Lung microvascular endothelial cell (primary cell): Measurements from ENCODE around the gene AGTR1. TPM values are rescaled to one million over a fixed set of nuclear protein-coding genes. Genes with fewer than 3 reads are reported as not detected.
A peak's percentile ranks its signal among the peaks of the same experiment; 100 is the strongest.

Experiments
- DNase-seq, 2 donors: peaks; one replicate each; pipeline versions ENCODE4 v3.0.0 to v3.0.0-alpha.2; 2010; ENCODE audit warnings: low read depth in 2 of 2
- total RNA-seq: library from RNA; depleted of rRNA; stranded (reverse); fragments of >200 nt; gene quantifications from 2 replicates; pipeline ENCODE4 v1.2.1, GENCODE V29; 2014

The AGTR1 gene
- total RNA-seq, result not detected in 2 replicates

DNA sequence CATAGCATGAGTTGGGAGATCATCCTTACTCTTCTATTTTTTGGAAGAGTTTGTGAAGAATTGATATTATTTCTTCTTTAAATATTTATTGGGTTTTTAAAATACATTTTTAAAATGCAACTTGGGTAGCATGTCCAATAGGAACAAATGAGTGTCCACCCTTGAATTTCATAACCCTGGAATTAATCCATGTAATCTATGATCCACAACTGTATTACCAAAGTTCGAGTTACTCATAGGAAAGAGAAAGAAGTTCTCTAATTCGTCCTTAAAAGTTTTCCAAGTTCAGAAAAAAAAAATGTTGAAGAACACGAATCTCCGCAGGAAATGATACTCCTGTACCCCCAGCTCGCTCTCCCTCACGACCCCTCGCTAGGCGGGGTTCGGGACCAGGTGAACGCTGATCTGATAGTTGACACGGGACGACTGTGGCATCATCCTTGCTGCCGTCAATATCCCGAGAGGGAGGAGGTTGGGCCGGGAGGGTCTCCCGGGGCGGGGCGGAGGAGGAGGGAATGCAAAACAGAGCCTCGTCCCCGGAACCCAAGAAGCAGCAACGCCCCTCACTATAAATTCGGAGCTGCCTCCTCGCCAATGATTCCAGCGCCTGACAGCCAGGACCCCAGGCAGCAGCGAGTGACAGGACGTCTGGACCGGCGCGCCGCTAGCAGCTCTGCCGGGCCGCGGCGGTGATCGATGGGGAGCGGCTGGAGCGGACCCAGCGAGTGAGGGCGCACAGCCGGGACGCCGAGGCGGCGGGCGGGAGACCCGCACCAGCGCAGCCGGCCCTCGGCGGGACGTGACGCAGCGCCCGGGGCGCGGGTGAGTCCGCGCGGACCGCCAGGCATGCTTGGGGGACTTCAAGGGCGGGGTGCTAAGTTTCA is at the start of gene AGTR1:
Gene AGTR1 (plus strand): TSS at position 598 of the 884 bp plus-strand sequence. CDS start 43,133 bp downstream, outside the sequence.
- peak in 1 of 2 donors; percentile 3 for DNase-seq

DNA sequence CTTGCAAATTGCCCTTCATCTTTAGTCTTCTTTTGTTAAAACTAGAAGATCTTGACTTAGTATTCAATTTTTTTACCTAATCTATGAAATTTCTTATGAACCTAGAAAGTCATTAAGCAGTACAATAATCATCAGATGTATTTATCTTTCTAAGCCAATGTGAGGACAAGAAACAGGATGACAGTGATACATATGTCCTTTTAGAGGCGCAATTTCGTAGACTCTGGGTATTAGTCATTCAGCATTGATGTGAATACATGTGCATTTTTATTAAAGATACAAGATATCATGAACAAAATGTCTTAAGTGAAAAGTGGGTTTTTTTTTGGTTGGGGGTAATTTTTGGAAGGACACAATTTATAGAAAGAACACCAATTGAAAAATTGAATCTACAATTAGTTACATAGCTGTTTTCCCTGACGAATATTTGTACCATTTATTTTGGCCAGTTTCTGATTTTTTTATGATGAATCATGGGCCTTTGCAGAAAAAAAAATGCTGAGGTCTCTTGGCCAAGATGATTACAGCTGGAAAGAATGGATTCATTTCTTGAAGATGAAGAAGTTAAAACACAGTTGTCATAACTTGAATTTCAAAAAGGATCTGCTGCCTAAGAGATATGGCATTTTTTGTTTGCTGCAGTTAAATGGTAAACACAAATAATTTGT is 48.9 kb upstream of the AGTR1 start:
- peak in 1 of 2 donors; percentile 54 for DNase-seq

DNA sequence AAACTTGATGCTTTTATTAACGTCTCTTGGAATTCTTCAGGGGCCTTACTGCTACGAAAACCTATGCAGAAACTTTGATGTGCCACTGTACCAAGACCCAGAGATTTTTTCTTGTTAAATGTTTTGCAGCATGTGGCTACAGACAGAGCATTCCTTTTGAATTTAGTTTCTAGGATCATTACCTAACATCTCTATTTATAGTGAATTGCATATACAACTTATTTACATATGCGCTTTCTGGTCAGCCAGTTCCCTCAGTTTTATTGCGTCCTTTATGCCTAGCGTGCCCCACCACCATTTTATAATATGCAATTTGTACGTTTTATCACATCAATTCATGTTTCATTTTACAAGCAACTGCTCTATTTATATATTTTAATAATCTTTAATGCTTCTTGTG is 46.2 kb upstream of the AGTR1 start:
- DNase-seq, result no peak

DNA sequence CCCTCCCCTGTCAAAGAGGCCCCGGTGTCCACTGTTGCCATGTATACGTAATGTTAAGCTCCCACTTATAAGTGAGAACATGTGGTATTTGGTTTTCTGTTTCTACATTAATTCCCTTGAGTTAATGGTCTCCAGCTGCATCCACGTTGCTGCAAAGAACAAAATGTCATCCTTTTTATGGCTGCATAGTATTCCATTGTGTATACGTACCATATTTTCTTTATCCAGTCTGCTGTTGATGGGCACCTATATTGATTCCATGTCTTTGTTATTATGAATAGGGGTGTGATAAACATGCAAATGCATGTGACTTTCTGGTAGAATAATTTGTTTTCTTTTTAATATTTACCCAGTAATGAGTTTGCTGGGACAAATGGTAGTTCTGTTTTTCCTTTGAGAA is 43.3 kb upstream of the AGTR1 start:
- no peak for DNase-seq

DNA sequence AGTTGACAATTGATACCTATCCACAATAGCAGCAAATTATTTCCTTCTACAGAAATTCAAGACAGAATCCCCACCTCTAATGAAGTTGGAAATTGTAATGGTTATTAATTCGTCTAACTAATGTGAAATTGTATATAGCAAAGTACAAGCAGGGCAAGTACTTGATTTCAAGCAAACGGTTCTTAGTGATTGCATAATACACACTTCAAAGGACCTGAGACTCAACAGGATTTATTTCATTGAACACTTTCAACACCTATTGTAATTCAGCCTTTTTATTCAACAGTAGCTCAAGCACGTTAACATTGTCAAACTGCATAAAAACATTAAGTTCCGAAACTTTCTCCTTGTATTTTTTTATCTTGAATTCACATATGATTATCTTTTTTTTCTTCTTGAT is 40.2 kb upstream of the AGTR1 start:
- DNase-seq, result no peak

DNA sequence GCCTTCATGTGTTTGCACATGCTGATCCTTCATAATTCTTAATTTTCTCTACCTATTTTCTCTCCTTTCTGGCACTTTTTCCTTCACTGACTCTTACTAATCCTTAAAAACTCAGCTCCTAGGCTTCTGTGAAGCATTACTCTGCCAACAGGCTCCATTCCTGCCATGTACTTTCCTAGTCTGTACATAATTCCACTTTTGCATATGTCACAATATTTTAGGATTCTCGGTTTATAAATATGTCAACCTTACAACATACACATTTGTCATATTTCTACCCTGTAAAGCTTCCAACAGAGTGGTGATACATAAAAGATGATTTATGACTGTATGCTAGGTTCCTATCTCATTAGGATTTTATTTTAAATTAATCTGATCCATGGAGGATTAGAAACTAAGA is 38.2 kb upstream of the AGTR1 start:
- no peak for DNase-seq

DNA sequence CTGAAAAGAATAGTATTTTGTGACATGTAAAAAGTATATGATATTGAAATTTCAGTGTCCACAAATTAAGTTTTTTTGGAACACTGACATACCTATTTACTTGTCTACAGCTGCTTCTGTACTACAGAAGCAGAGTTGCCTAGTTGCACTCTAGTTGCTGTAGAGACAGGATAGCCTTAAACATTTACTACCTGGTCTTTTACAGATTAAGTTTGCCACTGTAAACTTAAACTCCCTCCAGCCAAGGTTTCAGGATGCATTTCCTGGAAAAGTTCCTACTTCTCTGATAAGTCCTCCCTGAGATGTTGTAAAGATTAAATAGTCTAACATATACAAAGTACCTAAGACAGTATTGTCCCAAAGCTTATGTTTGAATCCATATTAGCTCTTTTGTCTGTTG is 17.4 kb upstream of the AGTR1 start:
- no peak for DNase-seq

DNA sequence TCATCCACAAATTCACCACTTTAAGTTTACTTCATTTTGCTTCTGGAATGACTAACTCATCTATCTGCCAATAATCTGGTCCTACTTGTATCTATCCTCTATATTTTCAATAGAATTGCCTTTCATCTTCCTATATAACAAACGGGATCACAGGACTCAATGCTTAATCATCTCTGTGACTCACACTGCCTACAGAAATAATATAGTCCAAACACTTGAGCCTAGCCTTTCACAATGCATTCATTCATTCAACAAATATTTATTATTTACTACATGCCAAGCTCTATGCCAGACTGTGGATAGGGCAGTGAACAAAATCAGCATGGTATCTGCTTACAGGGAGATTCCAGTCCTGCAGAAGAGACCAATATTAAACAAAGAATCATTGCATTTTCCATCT is 16.6 kb upstream of the AGTR1 start:
- DNase-seq, result no peak

DNA sequence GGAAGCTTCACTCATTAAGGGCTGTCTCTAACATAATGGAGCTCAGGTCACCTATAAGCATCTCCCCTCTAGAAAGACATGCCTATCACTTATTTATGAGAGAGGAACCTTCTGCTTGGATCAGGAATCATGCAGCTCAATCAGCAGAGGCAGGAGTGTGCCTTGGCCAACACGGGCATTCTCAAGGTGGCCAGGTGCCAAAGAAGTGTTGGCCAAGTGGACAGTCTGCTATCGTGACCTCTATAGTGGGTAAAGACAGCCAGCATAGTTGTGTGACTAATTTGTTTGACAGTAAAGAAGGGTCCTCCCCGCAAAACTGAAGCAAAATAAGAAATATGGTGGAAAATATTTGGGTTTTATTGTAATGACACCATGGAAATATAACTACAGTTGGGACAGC is 14.7 kb upstream of the AGTR1 start:
- DNase-seq, result no peak

DNA sequence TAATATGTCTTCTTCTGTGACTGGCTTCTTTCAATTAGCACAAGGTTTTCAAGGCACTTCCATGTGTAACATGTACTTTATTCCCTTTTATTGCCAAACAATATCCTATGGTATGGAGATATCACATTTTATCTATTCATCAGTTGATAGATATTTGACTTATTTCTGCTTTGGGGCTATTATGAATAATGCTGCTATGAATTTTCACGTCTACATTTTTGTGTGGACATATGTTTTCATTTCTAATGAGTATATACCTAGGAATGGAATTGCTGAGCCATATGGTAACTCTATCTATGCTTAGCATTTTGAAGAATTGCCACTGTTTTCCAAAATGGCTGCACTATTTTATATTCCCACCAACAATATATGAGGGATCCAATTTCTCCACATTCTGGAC is 3.6 kb upstream of the AGTR1 start:
- no peak for DNase-seq

DNA sequence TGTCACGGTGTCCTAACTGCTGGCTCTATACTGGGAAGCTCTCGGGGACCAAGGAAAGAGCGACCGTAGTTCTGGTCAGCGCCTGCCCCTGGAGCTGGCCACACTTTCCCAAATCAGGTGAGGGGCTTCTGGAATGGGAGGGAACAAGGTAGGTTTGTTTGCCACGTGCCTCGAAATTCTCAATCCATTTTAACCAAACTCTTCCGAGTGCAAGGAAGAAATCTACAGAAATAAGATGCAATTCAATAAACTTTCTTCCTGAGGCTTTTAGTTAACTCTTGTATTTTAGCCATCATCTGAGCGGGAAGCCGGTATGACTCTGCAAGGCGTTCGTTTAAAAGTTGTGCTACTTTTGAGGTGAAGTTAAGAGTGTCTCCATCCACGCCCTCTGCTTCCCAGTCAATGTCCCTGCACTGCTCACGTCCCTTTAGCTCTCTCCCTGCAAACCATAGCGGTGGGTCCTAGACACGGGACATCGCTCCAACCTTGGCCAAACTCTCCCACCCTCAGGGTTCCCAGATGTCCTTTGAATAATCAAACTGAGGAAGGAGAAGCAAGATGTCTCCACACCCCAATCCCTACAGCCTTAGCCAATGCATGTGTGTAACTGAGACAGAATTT is 597 bp downstream of the AGTR1 start:
- no peak for DNase-seq

DNA sequence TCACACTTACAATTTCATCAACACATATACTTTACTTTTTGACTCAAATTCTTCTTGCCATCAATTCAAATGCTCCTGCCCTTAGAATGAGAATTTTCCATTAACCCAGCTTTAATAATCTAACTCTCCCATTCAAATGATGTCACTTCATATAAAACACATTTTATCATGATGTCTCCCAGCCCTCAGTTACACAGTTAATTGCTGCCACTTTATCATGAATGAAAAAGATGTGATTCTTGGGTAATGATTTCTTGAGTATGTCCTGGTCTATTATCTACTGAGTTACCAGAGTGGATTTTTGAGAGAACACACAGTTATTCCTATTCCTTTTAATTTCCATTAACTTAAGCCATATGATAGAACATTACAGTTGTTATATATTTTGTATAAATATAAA is 7.6 kb downstream of the AGTR1 start:
- no peak for DNase-seq

DNA sequence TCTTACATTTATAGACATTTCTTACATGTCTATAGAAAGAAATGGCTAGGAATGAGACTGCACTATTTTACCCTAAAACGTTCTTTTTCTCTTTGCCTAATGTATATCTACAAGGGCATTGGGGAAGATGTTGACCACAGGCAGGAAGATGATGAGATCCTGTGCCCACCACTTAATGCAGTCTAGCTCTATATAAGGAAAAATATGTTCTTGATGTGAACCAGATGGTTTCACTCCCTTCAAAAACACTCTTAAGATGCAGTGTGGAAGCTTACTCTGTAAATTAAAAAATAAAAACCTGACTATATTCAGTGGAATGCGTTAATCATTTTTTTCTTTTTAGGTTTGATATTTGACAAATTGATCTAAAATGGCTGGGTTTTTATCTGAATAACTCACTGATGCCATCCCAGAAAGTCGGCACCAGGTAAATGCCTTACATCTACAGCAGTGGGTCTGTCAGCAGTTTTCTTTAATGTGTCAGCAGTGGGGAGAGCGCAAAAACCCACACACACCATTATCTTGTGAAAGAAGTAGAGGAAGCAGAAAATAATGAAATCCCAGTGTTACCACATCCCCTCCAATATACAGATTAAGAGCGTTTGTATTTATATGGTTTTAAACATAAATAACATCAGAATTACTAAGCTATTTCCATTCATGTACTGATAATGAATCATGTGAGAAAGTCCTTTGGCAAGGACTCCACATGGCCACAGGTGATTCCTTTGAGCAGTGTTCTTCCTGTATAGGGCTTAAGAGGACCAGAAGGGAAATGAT is 10.1 kb downstream of the AGTR1 start:
- peak in 1 of 2 donors; percentile 1 for DNase-seq

DNA sequence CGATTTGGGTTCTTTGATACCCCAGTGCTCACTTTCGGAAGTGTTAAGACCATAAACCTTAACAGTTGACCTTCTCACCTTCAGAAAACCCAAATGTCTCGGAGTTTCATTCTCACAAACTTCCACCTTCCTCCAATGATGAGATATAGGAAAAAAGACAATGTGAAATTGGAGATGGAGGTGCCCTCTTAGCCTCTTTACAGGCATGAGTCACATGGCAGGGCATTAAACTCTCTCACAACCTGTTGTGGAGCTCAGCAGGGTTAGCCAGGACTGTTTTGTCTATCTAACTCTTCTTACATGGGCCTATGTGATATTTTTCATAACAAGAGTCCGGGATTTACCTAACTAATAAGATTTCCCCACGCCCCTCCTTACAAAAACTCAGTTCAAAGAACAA is 10.7 kb downstream of the AGTR1 start:
- no peak for DNase-seq

DNA sequence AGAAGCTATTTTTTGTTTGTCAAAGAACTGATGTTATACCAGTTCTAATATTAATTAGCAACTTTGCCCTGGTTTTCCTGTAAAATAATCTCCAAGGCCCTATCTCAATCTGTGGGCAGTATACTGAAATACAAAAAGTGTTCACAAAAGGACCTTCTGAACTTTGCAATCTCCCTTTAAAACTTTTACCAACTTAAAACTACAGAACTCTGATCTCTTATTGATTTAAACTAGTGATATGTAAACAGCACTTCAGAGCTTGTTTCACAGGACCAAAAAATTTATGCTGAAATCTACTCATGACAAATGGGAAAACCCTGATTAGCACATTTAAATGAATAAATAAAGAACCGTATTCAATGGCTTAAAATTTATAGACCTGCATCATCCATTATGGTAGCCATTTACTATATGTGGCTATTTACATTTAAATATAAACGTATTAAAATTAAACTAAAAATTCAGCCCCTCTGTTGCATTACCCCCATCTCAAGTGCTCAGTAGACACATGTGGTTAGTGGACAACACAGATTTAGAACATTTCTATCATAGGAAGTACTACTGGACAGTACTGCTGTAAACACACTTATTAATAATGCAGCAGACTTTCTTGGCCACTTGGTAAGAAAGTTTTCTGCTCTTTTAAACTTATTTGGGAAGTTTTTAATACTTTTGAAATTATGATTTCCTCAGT is 12.0 kb downstream of the AGTR1 start:
- DNase-seq, result no peak

DNA sequence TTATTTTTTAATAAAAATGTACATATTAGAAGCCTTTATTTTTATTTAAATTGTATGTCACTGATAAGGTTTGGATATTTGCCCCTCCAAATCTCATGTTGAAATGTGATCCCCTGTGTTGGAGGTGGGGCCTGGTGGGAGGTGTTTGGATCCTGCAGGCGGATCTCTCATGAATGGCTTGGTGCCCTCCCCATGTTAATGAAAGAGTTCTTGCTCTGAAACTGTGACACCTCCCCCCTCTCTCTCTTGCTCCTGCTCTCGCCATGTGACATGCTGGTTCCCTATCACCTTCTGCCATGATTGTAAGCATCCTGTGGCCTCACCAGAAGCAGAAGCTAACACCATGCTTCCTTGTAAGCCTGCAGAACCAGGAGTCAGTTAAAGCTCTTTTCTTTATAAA is 13.0 kb downstream of the AGTR1 start:
- DNase-seq, result no peak

DNA sequence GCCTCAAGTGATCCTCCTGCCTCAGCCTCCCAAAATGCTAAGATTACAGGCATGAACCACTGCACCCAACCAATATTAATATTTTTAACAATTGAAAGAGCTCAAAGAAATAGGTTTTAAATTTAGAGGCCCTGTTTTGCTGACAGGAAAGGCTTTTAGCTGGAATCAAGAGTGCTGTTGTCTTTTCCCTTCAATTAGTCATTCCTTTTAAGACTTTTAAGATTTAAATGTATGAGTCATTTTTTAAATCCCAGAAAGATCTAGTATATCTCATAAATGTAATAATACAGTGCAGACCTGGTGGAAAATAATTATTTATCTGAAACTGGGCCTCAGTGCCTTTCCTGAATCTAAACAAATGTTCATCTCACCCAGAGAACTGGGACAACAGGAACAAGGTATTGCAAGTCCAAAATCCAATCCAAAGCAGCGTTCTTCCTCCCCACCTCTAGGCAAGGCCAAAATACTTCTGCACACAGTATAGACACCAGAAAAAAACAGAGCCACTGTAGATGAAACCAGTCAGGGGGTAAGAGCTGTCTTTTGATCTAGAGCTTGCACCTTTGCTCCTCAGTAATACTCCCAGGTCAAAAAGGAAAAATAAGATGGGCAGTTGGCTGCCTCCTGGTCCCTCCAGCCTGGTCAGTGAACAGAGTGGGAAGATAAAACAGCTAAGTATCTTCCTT is 14.4 kb downstream of the AGTR1 start:
- no peak for DNase-seq

DNA sequence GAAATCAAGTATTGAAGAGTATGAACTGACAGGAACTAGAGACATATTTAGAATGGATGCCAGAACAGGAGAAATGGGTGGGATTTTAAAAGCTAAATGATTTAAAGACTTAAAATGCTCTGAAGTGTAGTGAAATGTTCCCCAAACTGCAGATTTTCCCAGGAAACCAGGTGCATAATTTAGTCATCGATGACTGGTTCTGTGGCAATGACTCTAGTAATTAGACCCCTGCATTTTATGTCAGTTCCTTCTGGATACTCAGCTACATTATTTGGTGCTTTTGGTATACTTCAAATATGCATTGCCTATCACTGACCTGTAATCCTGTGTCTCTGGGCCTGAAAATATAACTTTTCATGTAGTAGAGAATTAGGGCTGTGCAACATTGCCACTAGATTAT is 16.8 kb downstream of the AGTR1 start:
- DNase-seq, result no peak

DNA sequence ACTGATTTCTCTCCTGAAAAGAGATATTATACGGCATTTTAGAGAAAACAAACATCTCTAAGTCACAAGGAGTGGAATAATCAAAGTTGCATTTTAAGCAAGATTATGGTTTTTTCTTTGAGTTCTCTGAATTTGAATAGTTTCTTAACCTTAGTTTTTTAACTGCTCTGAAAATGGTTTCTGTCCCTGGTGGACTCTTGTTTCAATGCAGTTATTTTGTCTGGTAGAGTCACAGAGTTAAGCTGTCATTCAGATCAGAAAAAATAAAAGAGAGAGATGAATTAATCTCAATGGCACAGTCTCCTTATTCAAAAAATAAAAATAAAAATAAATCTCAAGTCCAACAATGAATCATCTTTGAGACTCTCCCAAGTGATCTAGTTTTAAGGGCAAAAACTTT is 19.0 kb downstream of the AGTR1 start:
- no peak for DNase-seq

DNA sequence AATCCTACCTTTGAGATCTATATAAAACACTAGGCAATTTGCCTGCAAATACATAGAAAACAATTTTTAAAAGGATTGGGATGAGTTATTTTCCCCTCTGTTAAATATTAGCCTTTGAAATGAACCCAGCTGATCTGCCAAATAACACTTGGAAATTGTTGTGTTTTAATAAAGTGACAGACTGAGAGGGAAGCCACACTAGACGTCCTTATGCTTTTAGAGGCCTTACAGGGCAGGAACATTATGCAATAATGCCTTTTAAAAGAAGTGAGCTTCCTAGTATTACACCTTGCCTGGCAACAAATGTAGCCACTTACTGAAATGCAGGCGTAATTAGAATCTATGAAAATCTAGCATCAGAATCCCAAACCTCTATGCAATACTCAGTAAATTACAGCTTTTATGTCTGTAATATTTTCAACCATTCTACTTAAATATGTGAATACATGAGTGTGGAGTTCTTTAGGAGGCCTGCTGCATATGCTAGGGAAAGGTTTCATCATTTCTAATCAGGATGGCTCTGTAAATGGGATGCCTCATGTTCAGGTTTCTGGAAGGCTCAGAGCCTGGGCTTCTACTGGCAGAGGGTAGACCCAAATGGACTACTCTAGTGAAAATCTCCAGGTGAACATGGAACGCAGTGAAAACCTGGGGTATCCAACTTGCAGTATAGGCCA is 20.3 kb downstream of the AGTR1 start:
- no peak for DNase-seq
